Retinal pigment epithelial cell (primary cell): ENCODE measurements around the gene GUCA2B.

Experiments used
- DNase-seq: peaks from one replicate; pipeline ENCODE4 v3.0.0-alpha.2; 2010; ENCODE audit warnings: low read depth
- H3K4me3 ChIP-seq: 2 replicates; pipeline ENCODE4 v1.5.1; 2011; ENCODE audit warnings: mild to moderate bottlenecking, low read length, control low read depth, moderate library complexity
- CTCF ChIP-seq: conservative IDR thresholded peaks from 2 replicates; pipeline ENCODE4 v1.5.1; 2011; ENCODE audit warnings: low read depth, low read length, control low read depth, inconsistent platforms

GUCA2B gene

DNA sequence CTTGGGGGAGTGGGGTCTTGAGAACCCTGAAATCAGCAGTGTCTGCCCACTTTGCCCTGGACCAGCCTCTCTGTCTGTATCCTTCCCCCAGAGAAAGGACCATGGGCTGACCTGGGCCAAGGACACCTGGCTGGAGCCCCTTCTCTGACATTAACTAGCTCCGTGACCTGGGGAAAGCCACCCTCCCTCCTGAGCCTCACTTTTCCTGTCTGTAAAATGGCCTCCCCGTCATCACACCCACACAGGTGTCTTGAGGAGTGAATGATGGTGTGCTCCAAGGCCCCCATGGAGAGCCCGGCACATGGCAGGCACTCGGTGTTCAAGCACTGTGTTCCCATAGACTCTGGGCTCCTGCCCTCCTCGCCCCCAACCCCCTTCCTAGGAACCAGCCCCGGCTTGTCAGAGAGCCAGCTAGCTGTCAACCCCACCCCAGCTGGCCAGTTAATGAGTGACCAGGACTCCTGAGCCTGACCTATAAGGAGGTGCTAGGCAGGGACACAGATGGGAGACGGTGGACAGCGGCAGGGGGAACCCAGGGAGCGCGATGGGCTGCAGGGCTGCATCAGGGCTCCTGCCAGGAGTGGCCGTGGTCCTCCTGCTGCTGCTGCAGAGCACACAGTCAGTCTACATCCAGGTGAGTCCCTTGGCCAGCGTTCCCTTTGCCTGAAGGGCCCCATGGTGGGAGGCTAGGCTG lies at the start of gene GUCA2B:
Gene GUCA2B, plus strand, starts transcription at position 504 of the 694 bp plus-strand sequence. Its CDS starts 41 bp downstream, at position 545.
- no peak for DNase-seq
- no peak for TF ChIP-seq CTCF
- no peak within 1 kb of the TSS for H3K4me3 ChIP-seq

- TF ChIP-seq CTCF, result no peak
- no peak for DNase-seq
- no peak overlapping the region for H3K4me3 ChIP-seq
Observed at GRCh38 chr1:42105025-42105424, 48.2 kb upstream of the GUCA2B start.

DNA sequence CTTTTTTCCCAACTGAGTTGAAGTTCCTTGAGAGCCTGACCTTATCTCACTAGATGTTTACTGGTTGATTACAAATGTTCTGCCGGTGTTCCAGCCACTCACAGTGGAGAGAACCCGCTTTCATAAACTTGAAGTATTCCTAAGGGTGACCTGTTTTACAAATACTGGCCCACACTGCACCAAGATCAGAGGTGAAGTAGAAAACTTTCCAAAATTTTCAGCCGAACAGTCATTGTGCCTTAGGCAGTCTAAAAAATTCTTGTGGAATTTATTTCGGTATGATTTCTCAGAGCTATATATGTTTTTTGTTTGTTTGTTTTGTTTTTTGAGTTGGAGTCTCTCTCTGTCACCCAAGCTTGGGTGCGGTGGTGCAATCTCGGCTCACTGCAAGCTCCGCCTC lies 44.9 kb upstream of the GUCA2B start:
- TF ChIP-seq CTCF, result no peak
- no peak overlapping the region for H3K4me3 ChIP-seq
- no peak for DNase-seq

- TF ChIP-seq CTCF, result no peak
- H3K4me3 ChIP-seq, result no peak overlapping the region
- DNase-seq, result no peak
Observed at GRCh38 chr1:42109600-42109999, 43.6 kb upstream of the GUCA2B start.

GRCh38 chr1:42114229-42114628 lies 39.0 kb upstream of the GUCA2B start:
- H3K4me3 ChIP-seq, result no peak overlapping the region
- no peak for DNase-seq
- TF ChIP-seq CTCF, result no peak

GRCh38 chr1:42117214-42117613 lies 36.0 kb upstream of the GUCA2B start:
- TF ChIP-seq CTCF, result no peak
- DNase-seq, result no peak
- no peak overlapping the region for H3K4me3 ChIP-seq

DNA sequence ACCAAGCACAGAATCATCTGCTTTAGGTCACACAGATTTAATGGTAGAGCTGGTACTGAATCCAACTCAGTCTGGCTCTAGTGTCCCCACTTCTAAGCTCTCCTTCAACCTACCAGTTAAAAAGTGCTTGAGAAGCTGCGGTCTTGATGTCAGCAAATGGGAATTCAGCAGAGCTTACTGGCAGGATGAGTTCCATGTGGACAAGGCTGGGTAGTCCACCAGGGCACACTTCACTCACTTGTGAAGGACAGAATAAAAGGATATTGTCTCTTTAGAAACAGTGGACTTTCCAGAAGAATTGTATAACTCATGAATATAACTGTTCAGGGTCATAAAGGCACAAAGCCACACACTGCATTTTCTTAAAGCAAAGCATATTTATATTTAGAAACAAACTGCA lies 35.1 kb upstream of the GUCA2B start:
- no peak for TF ChIP-seq CTCF
- no peak overlapping the region for H3K4me3 ChIP-seq
- DNase-seq, result no peak
